ENCODE data around the gene ANKRD7.
"Not testable (repeated sequence)": the region's sequence is repeated elsewhere in the genome, so short reads cannot be mapped to it uniquely, and the experiment has no call there.

The ANKRD7 gene

GRCh38 chr7:118222591-118222990, 1.9 kb upstream of the ANKRD7 start:
- TF ChIP-seq CTCF (IDR thresholded peaks at IDR 0.05; ENCODE audit: control insufficient read depth, insufficient read depth, low read depth, low read length, missing control alignments) = no peak
- no peak overlapping the region for H3K4me3 ChIP-seq (ENCODE audit: control insufficient read depth, low read depth, low read length)
- DNase-seq (ENCODE audit: low read depth) = no peak

- DNase-seq (ENCODE audit: low read depth) = no peak
- TF ChIP-seq CTCF (IDR thresholded peaks at IDR 0.05; ENCODE audit: control insufficient read depth, insufficient read depth, low read depth, low read length, missing control alignments) = no peak
- no peak overlapping the region for H3K4me3 ChIP-seq (ENCODE audit: control insufficient read depth, low read depth, low read length)
Measured at GRCh38 chr7:118232837-118233236, 8.3 kb downstream of the ANKRD7 start.

- DNase-seq (ENCODE audit: low read depth) = no peak
- H3K4me3 ChIP-seq (ENCODE audit: control insufficient read depth, low read depth, low read length) = no peak overlapping the region
- no peak for TF ChIP-seq CTCF (IDR thresholded peaks at IDR 0.05; ENCODE audit: control insufficient read depth, insufficient read depth, low read depth, low read length, missing control alignments)
Measured at GRCh38 chr7:118233799-118234198, 9.3 kb downstream of the ANKRD7 start.

GRCh38 chr7:118239014-118239413, 14.5 kb downstream of the ANKRD7 start:
- H3K4me3 ChIP-seq (ENCODE audit: control insufficient read depth, low read depth, low read length) = no peak overlapping the region
- DNase-seq (ENCODE audit: low read depth) = no peak
- TF ChIP-seq CTCF (IDR thresholded peaks at IDR 0.05; ENCODE audit: control insufficient read depth, insufficient read depth, low read depth, low read length, missing control alignments) = no peak

- not testable (repeated sequence) for H3K4me3 ChIP-seq (ENCODE audit: control insufficient read depth, low read depth, low read length); DNase-seq (ENCODE audit: low read depth)
Measured at GRCh38 chr7:118240320-118240719, 15.8 kb downstream of the ANKRD7 start.

- no peak for DNase-seq (ENCODE audit: low read depth)
- no peak for TF ChIP-seq CTCF (IDR thresholded peaks at IDR 0.05; ENCODE audit: control insufficient read depth, insufficient read depth, low read depth, low read length, missing control alignments)
- H3K4me3 ChIP-seq (ENCODE audit: control insufficient read depth, low read depth, low read length) = no peak overlapping the region
Measured at GRCh38 chr7:118243695-118244094, 19.2 kb downstream of the ANKRD7 start.

GRCh38 chr7:118245267-118246040, 20.9 kb downstream of the ANKRD7 start:
- TF ChIP-seq CTCF (IDR thresholded peaks at IDR 0.05; ENCODE audit: control insufficient read depth, insufficient read depth, low read depth, low read length, missing control alignments) = no peak
- no peak for DNase-seq (ENCODE audit: low read depth)
- no peak overlapping the region for H3K4me3 ChIP-seq (ENCODE audit: control insufficient read depth, low read depth, low read length)
